GM12875 (cell line): ENCODE measurements around the gene MAP2K2.
"Not testable (repeated sequence)": the region's sequence is repeated elsewhere in the genome, so short reads cannot be mapped to it uniquely, and the experiment has no call there.

Source experiments
- H3K4me3 ChIP-seq: one replicate; pipeline ENCODE4 v1.5.1; 2011; ENCODE audit warnings: low read depth, low read length, control low read depth
- CTCF ChIP-seq: IDR thresholded peaks from 2 replicates; pipeline ENCODE4 v1.5.1; 2011; ENCODE audit warnings: low read depth, mild to moderate bottlenecking, control low read depth, inconsistent platforms, low read length, moderate library complexity, borderline replicate concordance; ENCODE audit not compliant: insufficient read depth

The MAP2K2 gene

GRCh38 chr19:4154571-4155312 is 30.8 kb upstream of the MAP2K2 start:
- no peak overlapping the region for H3K4me3 ChIP-seq
- TF ChIP-seq CTCF: no peak

- no peak for TF ChIP-seq CTCF
- no peak overlapping the region for H3K4me3 ChIP-seq
Measured at GRCh38 chr19:4152241-4152998, 28.5 kb upstream of the MAP2K2 start.

GRCh38 chr19:4151623-4152022 is 27.7 kb upstream of the MAP2K2 start:
- no peak overlapping the region for H3K4me3 ChIP-seq
- TF ChIP-seq CTCF: no peak

- TF ChIP-seq CTCF: no peak
- H3K4me3 ChIP-seq: no peak overlapping the region
Measured at GRCh38 chr19:4149518-4150288, 25.8 kb upstream of the MAP2K2 start.

- TF ChIP-seq CTCF: no peak
- H3K4me3 ChIP-seq: no peak overlapping the region
Measured at GRCh38 chr19:4144666-4145249, 20.8 kb upstream of the MAP2K2 start.

- H3K4me3 ChIP-seq: not testable (repeated sequence)
Measured at GRCh38 chr19:4142916-4143315, 19.0 kb upstream of the MAP2K2 start.

- TF ChIP-seq CTCF: peak; percentile 75
- no peak overlapping the region for H3K4me3 ChIP-seq
Measured at GRCh38 chr19:4140237-4140711, 16.4 kb upstream of the MAP2K2 start.
